OCI-LY1 (cell line): ENCODE results near the gene PTPRCAP.

Source experiments
- H2AFZ ChIP-seq: fragments of 200-600 bp; sonication (generic), shearing (Covaris generic); 2 replicates; pipeline ENCODE4 v1.6.0; 2014; ENCODE audit warnings: antibody characterized with exemption, mild to moderate bottlenecking, low read length
- H3F3A ChIP-seq: fragments of 200-600 bp; sonication (generic), shearing (Covaris generic); 2 replicates; pipeline ENCODE4 v1.6.0; 2014; ENCODE audit warnings: mild to moderate bottlenecking, antibody characterized with exemption, low read length, moderate library complexity; ENCODE audit not compliant: insufficient read depth
- H3K27ac ChIP-seq: fragments of 200-600 bp; sonication (generic); 2 replicates; pipeline ENCODE4 v1.5.1; 2014; ENCODE audit warnings: low read length, mixed run types, mild to moderate bottlenecking, low read depth; ENCODE audit not compliant: poor library complexity, severe bottlenecking
- H3K27me3 ChIP-seq: fragments of 200-600 bp; sonication (generic); 2 replicates; pipeline ENCODE4 v1.6.0; 2014; ENCODE audit warnings: antibody characterized with exemption, mild to moderate bottlenecking, low read length, moderate library complexity; ENCODE audit not compliant: insufficient read depth
- H3K36me3 ChIP-seq: fragments of 200-600 bp; sonication (generic); 2 replicates; pipeline ENCODE4 v1.6.1; 2014; ENCODE audit warnings: mild to moderate bottlenecking, antibody characterized with exemption, low read length, moderate library complexity, mixed read lengths; ENCODE audit not compliant: insufficient read depth
- H3K4me1 ChIP-seq: fragments of 200-600 bp; sonication (generic); 2 replicates; pipeline ENCODE4 v1.5.1; 2014; ENCODE audit warnings: mild to moderate bottlenecking, low read length, moderate library complexity; ENCODE audit not compliant: insufficient read depth, severe bottlenecking
- H3K4me2 ChIP-seq: fragments of 200-600 bp; sonication (generic), shearing (Covaris generic); 2 replicates; pipeline ENCODE4 v1.6.1; 2014; ENCODE audit warnings: low read length
- H3K4me3 ChIP-seq: fragments of 200-600 bp; sonication (generic); 2 replicates; pipeline ENCODE4 v1.5.1; 2014; ENCODE audit warnings: low read length, low read depth, mild to moderate bottlenecking, mixed read lengths; ENCODE audit not compliant: poor library complexity, severe bottlenecking
- H3K79me2 ChIP-seq: fragments of 200-600 bp; shearing (Covaris generic); 2 replicates; pipeline ENCODE4 v1.6.1; 2016; ENCODE audit warnings: mixed run types, low read length, mixed read lengths; ENCODE audit not compliant: insufficient read depth
- H3K9ac ChIP-seq: fragments of 200-600 bp; sonication (generic), shearing (Covaris generic); 2 replicates; pipeline ENCODE4 v1.6.1; 2014; ENCODE audit warnings: mild to moderate bottlenecking, low read length, mixed read lengths
- H3K9me2 ChIP-seq: fragments of 200-600 bp; sonication (generic), shearing (Covaris generic); 2 replicates; pipeline ENCODE4 v1.6.1; 2014; ENCODE audit warnings: low read depth, mild to moderate bottlenecking, low read length, mixed read lengths
- H3K9me3 ChIP-seq: fragments of 200-600 bp; shearing (Covaris generic); 2 replicates; pipeline ENCODE4 v1.6.1; 2014; ENCODE audit warnings: low read length, mixed read lengths
- H4K20me1 ChIP-seq: fragments of 200-600 bp; sonication (generic), shearing (Covaris generic); 2 replicates; pipeline ENCODE4 v1.6.0; 2016; ENCODE audit warnings: mild to moderate bottlenecking, low read length; ENCODE audit not compliant: insufficient read depth
- CTCF ChIP-seq: fragments of 200-600 bp; sonication (generic), shearing (Covaris generic); IDR thresholded peaks from 2 replicates; pipeline ENCODE4 v1.5.1; 2017; ENCODE audit warnings: mild to moderate bottlenecking, antibody characterized with exemption, low read length, moderate library complexity, mixed read lengths
- EZH2 ChIP-seq: fragments of 200-600 bp; sonication (generic), shearing (Covaris generic); IDR thresholded peaks from 2 replicates; pipeline ENCODE4 v1.8.0; 2017; ENCODE audit warnings: borderline replicate concordance, mixed run types, mild to moderate bottlenecking, antibody characterized with exemption, low read length, moderate library complexity, mixed read lengths

Gene PTPRCAP

GRCh38 chr11:67470337-67471002 is 33.0 kb upstream of the PTPRCAP start:
- H4K20me1 ChIP-seq, result no peaks in the 10 kb centered on the region
- no peaks in the 10 kb centered on the region for H3K27me3 ChIP-seq
- no peaks in the 10 kb centered on the region for H3K9me3 ChIP-seq
- no peak overlapping the region for H3K27ac ChIP-seq
- no peak overlapping the region for H3K4me2 ChIP-seq
- H3K9ac ChIP-seq, result no peak overlapping the region
- H2AFZ ChIP-seq, result no peak overlapping the region
- no peaks in the 10 kb centered on the region for H3K79me2 ChIP-seq
- no peaks in the 10 kb centered on the region for H3K9me2 ChIP-seq
- no peak for TF ChIP-seq EZH2
- no peak for TF ChIP-seq CTCF
- H3K4me1 ChIP-seq, result peaks cover 35% of the 10 kb centered on the region
- H3F3A ChIP-seq, result peaks cover 8% of the 10 kb centered on the region; the same call in 1 of the 2 replicates
- H3K36me3 ChIP-seq, result no peaks in the 10 kb centered on the region; the same call in 1 of the 2 replicates
- no peak overlapping the region for H3K4me3 ChIP-seq

DNA sequence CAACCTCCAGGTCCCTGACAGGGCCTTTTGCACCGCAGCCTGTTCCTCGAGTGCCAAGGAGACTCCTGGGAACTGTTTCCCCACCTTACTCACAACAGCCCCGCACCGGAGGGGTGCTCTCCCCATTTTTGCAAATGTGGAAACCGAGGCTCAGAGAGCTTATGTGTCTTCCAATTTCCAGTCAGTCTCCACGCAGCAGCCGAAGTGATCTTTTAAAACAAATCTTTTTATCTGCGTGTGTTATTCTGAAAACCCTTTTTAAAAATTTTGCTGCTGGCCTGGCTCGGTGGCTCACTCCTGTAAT is 32.0 kb upstream of the PTPRCAP start:
- peak overlapping the region; percentile 75 for H3K4me3 ChIP-seq
- peak overlapping the region; percentile 81 for H3K9ac ChIP-seq
- peaks cover 39% of the 10 kb centered on the region for H3K4me1 ChIP-seq
- no peaks in the 10 kb centered on the region for H3K9me3 ChIP-seq
- H3F3A ChIP-seq, result peaks cover 8% of the 10 kb centered on the region; the same call in 1 of the 2 replicates
- peaks cover 7% of the 10 kb centered on the region; the same call in 1 of the 2 replicates for H3K36me3 ChIP-seq
- H4K20me1 ChIP-seq, result no peaks in the 10 kb centered on the region
- no peaks in the 10 kb centered on the region for H3K9me2 ChIP-seq
- TF ChIP-seq CTCF (no peak; the same call in 1 of the 2 replicates), EZH2 (no peak)
- peak overlapping the region; percentile 77 for H3K4me2 ChIP-seq
- H3K79me2 ChIP-seq, result peaks cover 3% of the 10 kb centered on the region; the same call in 1 of the 2 replicates
- H2AFZ ChIP-seq, result peak overlapping the region; percentile 81; the same call in 1 of the 2 replicates
- no peaks in the 10 kb centered on the region for H3K27me3 ChIP-seq
- no peak overlapping the region for H3K27ac ChIP-seq

GRCh38 chr11:67468759-67469507 is 31.5 kb upstream of the PTPRCAP start, which contains the start of gene TMEM134:
Gene TMEM134, minus strand, starts transcription at chr11:67469251. Its CDS starts 59 bp downstream, at chr11:67469192.
- peak within 1 kb of the TSS; percentile 86 for H3K9ac ChIP-seq
- peak within 1 kb of the TSS; percentile 77 for H3K4me2 ChIP-seq
- peak within 1 kb of the TSS; percentile 75 for H3K4me3 ChIP-seq
- peaks cover 3% of the 10 kb centered on the region; the same call in 1 of the 2 replicates for H3K79me2 ChIP-seq
- H3K9me3 ChIP-seq, result no peaks in the 10 kb centered on the region
- H4K20me1 ChIP-seq, result no peaks in the 10 kb centered on the region
- H3K27me3 ChIP-seq, result no peaks in the 10 kb centered on the region
- H3K9me2 ChIP-seq, result no peaks in the 10 kb centered on the region
- peaks cover 7% of the 10 kb centered on the region; the same call in 1 of the 2 replicates for H3K36me3 ChIP-seq
- H3K4me1 ChIP-seq, result peaks cover 45% of the 10 kb centered on the region
- H2AFZ ChIP-seq, result peak within 1 kb of the TSS; percentile 81; the same call in 1 of the 2 replicates
- peak within 1 kb of the TSS; percentile 96 for H3K27ac ChIP-seq
- H3F3A ChIP-seq, result peaks cover 8% of the 10 kb centered on the region; the same call in 1 of the 2 replicates
- TF ChIP-seq CTCF (peak; percentile 64), EZH2 (no peak)
